ENCODE data around the gene MAPK12. TPM values are rescaled to one million over a fixed set of nuclear protein-coding genes. Genes with fewer than 3 reads are reported as not detected.

Gene MAPK12
- total RNA-seq, 1 donor, result 28.0 TPM

DNA sequence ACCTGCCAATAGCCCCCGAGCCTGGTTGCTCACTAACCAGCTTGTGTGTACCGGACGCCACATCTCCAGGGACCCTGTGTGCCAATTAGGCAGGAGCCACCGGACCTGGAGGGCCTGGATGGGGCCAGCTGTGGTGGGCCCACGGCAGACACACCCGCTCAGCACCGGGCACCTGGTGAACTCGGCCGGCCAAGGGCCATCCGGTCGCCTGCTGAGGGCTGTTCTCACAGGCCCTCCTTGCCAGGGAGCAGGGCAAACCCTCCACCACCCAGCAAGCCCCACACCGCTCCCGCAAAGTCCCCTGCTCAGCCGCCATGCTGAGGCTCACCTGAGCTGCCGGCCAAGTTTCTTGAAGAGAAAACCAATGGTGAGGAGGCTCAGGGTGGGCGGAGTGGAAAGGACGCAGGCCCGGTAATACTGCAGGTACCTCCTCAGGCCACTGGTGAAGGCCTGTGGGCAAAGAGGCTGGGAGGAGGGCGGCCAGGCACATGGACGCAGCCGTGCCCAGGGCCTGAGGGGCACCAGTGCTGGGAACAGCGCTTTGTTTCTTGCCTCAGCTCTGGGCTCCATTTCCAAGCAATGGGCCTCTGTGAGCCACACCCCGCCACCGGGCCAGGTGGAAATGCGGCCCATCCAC lies 33.8 kb downstream of the MAPK12 start:
- no peak overlapping the region for H3K4me3 ChIP-seq (ENCODE audit: low read depth, low read length)
- TF ChIP-seq, protein P1, sequence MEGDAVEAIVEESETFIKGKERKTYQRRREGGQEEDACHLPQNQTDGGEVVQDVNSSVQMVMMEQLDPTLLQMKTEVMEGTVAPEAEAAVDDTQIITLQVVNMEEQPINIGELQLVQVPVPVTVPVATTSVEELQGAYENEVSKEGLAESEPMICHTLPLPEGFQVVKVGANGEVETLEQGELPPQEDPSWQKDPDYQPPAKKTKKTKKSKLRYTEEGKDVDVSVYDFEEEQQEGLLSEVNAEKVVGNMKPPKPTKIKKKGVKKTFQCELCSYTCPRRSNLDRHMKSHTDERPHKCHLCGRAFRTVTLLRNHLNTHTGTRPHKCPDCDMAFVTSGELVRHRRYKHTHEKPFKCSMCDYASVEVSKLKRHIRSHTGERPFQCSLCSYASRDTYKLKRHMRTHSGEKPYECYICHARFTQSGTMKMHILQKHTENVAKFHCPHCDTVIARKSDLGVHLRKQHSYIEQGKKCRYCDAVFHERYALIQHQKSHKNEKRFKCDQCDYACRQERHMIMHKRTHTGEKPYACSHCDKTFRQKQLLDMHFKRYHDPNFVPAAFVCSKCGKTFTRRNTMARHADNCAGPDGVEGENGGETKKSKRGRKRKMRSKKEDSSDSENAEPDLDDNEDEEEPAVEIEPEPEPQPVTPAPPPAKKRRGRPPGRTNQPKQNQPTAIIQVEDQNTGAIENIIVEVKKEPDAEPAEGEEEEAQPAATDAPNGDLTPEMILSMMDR (IDR thresholded peaks at IDR 0.05; ENCODE audit: insufficient read depth, low read length), result no peak
- DNase-seq (ENCODE audit: low read depth), result no peak

DNA sequence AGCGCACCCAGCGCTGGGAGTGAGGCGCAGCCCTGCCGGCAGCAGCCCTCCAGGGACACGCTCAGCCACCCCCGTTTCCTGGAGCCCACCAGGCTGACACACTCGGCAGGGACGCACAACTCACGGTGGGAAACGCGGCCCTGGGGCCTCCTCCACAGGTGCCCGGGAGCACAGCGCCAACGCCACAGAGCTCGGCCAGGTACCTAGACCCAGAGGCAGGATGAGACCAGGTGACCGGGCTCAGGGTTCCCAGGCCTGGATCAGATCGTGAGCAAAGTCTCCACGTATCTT lies 34.7 kb downstream of the MAPK12 start:
- H3K4me3 ChIP-seq (ENCODE audit: low read depth, low read length), result no peak overlapping the region
- DNase-seq (ENCODE audit: low read depth), result no peak
- TF ChIP-seq, protein P1 (IDR thresholded peaks at IDR 0.05; ENCODE audit: insufficient read depth, low read length), result no peak

DNA sequence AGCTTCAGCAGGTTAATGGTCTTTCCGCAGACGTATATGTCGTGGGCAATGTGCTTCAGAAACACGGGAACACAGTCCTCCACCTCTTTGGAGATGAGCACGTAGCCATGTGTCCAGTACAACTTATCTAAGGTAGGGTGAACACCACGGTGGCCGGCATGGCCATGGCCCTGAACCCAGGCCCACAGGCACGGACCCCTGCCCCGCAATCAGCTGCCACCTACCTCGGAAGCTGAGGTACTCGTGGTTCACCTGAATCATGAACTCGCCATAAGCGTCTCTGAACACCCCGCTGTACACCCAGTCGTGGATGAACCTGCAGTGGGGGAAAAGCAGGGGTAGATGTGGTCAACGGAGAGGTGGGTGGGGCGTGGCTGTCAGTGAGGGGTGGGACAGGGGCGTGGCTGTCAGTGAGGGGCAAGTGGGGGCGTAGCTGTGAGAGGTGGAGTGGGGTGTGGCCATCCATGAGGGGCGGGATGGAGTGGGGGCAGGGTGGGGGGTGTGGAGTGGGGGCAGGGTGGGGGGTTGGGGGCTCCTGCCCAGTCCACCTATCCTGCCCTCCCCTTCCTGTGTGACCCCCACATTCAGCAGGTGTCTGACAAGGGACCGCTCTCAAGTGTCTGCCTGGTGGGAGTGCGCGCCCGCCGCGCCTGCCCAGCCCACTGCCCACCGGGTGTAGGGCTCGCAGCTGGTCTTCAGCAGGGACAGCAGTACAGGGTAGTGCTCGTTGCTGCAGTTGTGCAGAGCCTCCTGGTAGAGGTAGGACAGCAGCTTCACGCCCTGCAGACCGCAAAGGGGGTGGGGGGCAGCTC lies 35.2 kb downstream of the MAPK12 start:
- H3K4me3 ChIP-seq (ENCODE audit: low read depth, low read length), result no peak overlapping the region
- TF ChIP-seq, protein P1 (IDR thresholded peaks at IDR 0.05; ENCODE audit: insufficient read depth, low read length), result no peak
- no peak for DNase-seq (ENCODE audit: low read depth)

DNA sequence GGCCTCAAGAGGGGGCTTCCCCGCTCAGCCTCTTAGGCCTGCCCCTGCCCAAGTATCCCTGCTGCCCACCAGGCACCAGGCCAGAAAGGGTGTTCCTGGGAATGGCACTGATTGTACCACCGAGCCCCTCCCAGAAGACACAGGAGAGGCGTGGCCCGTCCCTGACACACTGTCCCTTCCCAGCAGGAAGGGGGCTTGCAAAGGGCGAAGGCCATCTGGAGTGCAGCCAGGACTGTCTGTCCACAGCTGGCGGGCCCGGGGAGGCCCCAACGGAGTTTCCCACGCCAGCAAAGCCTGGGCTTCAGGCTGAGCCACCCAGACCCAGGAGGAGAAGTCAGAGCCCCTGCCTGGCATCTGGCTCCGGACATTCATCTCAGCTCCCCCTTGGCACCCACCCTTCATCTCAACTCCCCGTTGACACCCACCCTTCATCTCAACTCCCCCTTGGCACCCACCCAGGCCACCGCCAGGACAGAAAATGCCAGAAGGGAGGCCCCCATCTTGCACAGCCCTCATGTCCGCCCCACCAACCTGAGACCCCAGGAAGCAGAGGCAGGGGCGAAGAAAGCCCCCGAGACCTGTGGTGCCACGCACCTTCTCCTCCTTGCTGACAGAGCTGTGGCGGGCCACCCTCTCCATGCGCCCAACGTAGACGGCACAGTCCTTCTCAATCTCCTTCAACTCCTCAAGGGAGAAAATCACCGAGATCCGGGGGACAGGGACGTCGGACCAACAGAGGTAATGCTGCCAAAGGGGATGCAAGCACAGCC lies 36.1 kb downstream of the MAPK12 start:
- TF ChIP-seq, protein P1 (IDR thresholded peaks at IDR 0.05; ENCODE audit: insufficient read depth, low read length), result no peak
- no peak overlapping the region for H3K4me3 ChIP-seq (ENCODE audit: low read depth, low read length)
- DNase-seq (ENCODE audit: low read depth), result no peak

DNA sequence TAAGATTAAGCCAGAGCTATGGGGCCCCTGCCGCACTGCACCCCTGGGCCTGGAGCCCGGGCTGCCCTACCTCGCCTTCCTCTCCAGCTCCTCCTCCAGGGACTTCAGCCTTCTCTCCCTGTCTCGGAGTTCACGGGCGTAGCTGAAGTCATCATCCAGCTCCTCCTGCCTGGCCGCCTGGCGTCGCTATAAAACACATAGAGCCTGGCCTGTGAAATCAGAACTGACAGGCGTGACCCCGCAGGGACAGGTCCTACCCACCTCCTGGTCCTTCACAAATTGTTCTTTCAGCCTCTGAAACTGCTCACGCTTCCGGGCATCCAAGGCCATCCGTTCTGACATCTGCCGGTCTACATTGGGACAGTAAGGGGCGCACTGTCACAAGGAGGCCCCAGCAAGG lies 37.4 kb downstream of the MAPK12 start:
- TF ChIP-seq, protein P1 (IDR thresholded peaks at IDR 0.05; ENCODE audit: insufficient read depth, low read length), result no peak
- no peak overlapping the region for H3K4me3 ChIP-seq (ENCODE audit: low read depth, low read length)
- DNase-seq (ENCODE audit: low read depth), result no peak

DNA sequence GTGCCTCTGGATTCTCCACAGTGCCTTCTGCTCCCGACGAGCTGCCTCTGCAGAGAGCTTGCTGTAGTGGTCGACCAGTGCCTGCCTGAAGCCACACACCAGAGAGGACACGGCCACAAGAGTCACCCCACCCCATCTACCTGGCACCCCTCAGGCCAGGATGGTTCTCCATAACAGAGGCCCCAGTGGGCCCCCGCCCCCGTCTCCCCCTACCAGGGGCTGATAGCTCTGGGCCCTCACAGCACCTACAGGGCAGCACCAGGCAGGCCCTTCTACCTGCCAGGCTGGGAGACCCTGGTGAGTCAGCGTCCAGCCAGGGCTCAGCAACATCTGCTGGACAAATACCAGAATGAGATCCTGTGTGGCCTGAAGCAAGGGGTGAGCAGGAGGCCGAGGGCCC lies 39.0 kb downstream of the MAPK12 start:
- no peak overlapping the region for H3K4me3 ChIP-seq (ENCODE audit: low read depth, low read length)
- TF ChIP-seq, protein P1 (IDR thresholded peaks at IDR 0.05; ENCODE audit: insufficient read depth, low read length), result no peak
- DNase-seq (ENCODE audit: low read depth), result no peak
